ENCODE results near the gene GALNT2. TPM values are rescaled to one million over a fixed set of nuclear protein-coding genes. Genes with fewer than 3 reads are reported as not detected.
A peak's percentile ranks its signal among the peaks of the same experiment; 100 is the strongest.

The GALNT2 gene
- total RNA-seq, 1 experiment from 2014 or later: 152 TPM

GRCh38 chr1:230103306-230104173, 36.5 kb downstream of the GALNT2 start:
- ChIA-PET CTCF (interaction anchor here (0.8 to 1.0 kb wide), 2 partner anchors 10 to 22 kb away, joined by 3 read pairs; no protein-coding TSS in a partner anchor), POLR2A (no interaction called here)
- in situ Hi-C loops (cut with HindIII; ENCODE audit: low pct_unique_long_range_greater_than_20kb, low sequenced_read_pairs) (no loop called here), intact Hi-C loops (cut with micrococcal nuclease; ENCODE audit: unreplicated experiment) (no loop called here)
- DNase-seq (ENCODE audit: low read depth, low spot score) (no peak), ATAC-seq (no peak)
- no TSS peak for BruUV-seq (replicated peaks)
- H3K9me3 ChIP-seq (ENCODE audit: control insufficient read depth, insufficient read depth, low read depth, low read length): no peaks in the 10 kb centered on the region
- peaks cover 61% of the 10 kb centered on the region for H3K4me1 ChIP-seq (ENCODE audit: control insufficient read depth, insufficient read depth, low read length)
- H3K36me3 ChIP-seq (ENCODE audit: control insufficient read depth, insufficient read depth, low read length): no peaks in the 10 kb centered on the region; the same call in 1 of the 2 replicates
- TF ChIP-seq, protein P1, sequence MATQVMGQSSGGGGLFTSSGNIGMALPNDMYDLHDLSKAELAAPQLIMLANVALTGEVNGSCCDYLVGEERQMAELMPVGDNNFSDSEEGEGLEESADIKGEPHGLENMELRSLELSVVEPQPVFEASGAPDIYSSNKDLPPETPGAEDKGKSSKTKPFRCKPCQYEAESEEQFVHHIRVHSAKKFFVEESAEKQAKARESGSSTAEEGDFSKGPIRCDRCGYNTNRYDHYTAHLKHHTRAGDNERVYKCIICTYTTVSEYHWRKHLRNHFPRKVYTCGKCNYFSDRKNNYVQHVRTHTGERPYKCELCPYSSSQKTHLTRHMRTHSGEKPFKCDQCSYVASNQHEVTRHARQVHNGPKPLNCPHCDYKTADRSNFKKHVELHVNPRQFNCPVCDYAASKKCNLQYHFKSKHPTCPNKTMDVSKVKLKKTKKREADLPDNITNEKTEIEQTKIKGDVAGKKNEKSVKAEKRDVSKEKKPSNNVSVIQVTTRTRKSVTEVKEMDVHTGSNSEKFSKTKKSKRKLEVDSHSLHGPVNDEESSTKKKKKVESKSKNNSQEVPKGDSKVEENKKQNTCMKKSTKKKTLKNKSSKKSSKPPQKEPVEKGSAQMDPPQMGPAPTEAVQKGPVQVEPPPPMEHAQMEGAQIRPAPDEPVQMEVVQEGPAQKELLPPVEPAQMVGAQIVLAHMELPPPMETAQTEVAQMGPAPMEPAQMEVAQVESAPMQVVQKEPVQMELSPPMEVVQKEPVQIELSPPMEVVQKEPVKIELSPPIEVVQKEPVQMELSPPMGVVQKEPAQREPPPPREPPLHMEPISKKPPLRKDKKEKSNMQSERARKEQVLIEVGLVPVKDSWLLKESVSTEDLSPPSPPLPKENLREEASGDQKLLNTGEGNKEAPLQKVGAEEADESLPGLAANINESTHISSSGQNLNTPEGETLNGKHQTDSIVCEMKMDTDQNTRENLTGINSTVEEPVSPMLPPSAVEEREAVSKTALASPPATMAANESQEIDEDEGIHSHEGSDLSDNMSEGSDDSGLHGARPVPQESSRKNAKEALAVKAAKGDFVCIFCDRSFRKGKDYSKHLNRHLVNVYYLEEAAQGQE (IDR thresholded peaks at IDR 0.05; ENCODE audit: insufficient read depth in 1 of 2, low read depth in 2 of 2, low read length in 1 of 2): no peak
- TF ChIP-seq SIN3A (IDR thresholded peaks at IDR 0.05; ENCODE audit: borderline replicate concordance, insufficient read depth, low read depth, low read length): no peak
- TF ChIP-seq TCF7L2 (IDR thresholded peaks at IDR 0.05; ENCODE audit: low read depth, low read length): no peak
- TF ChIP-seq, protein P2, sequence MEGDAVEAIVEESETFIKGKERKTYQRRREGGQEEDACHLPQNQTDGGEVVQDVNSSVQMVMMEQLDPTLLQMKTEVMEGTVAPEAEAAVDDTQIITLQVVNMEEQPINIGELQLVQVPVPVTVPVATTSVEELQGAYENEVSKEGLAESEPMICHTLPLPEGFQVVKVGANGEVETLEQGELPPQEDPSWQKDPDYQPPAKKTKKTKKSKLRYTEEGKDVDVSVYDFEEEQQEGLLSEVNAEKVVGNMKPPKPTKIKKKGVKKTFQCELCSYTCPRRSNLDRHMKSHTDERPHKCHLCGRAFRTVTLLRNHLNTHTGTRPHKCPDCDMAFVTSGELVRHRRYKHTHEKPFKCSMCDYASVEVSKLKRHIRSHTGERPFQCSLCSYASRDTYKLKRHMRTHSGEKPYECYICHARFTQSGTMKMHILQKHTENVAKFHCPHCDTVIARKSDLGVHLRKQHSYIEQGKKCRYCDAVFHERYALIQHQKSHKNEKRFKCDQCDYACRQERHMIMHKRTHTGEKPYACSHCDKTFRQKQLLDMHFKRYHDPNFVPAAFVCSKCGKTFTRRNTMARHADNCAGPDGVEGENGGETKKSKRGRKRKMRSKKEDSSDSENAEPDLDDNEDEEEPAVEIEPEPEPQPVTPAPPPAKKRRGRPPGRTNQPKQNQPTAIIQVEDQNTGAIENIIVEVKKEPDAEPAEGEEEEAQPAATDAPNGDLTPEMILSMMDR (IDR thresholded peaks at IDR 0.05): no peak
- no peak for TF ChIP-seq POLR2AphosphoS5 (IDR thresholded peaks at IDR 0.05; ENCODE audit: low read depth, low read length)
- H3K27me3 ChIP-seq (ENCODE audit: control insufficient read depth, insufficient read depth, low read length): no peaks in the 10 kb centered on the region
- H3K27ac ChIP-seq (ENCODE audit: low read length): peak overlapping the region; percentile 93
- peak overlapping the region in 1 of 2 experiments; percentile 39; a peak in 2 of 4 replicates for H3K4me3 ChIP-seq (ENCODE audit: low read depth in 2 of 2, low read length in 2 of 2)

DNA sequence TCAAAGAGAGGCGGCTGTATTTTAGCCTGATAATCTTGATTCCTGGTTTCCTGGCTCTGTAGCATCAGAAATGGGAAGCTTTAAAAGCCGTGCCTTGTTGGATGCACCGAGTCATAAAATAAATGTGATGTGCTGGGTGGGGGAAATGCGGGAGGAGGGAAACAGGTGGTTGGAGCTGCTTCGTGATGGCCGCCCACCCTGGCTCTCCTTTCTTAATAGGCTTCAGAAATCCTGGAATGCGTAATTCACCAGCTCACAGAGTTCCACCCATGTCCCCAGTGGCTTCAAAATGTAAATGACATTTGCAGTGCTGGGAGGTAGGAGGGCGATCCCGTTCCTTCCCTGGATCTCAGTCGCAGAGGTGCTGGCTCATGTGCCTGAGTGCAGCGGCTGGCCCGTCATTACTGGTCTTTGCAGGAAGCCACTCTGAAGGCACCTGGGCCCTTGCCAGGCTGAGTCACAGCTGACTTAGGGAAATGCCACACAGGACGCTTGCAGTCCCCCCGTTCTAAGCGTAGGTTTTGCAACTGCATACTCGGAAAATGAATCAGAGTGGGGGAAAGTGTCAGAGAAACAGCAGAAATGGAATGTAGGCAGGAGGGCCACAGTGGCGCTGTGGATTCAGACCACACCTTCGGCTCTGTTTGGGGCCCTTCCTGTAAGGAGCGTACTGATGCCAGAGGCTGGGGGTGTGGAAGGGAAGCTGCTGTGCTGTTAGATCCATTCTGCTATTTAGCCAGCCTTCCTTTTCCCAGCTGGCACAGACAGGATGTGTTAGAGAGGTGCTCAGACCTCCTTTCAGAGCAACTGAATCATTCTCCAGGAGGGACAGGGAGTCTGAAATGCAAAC, 37.6 kb downstream of the GALNT2 start:
- BruUV-seq (replicated peaks): no TSS peak
- Histone ChIP-seq H3K9me3 (ENCODE audit: control insufficient read depth, insufficient read depth, low read depth, low read length) (no peaks in the 10 kb centered on the region), H3K27me3 (ENCODE audit: control insufficient read depth, insufficient read depth, low read length) (no peaks in the 10 kb centered on the region), H3K4me1 (ENCODE audit: control insufficient read depth, insufficient read depth, low read length) (peaks cover 61% of the 10 kb centered on the region), H3K36me3 (ENCODE audit: control insufficient read depth, insufficient read depth, low read length) (no peaks in the 10 kb centered on the region; the same call in 1 of the 2 replicates), H3K4me3 (ENCODE audit: low read depth in 2 of 2, low read length in 2 of 2) (peak overlapping the region; percentile 17 to 39), H3K27ac (ENCODE audit: low read length) (peak overlapping the region; percentile 93)
- intact Hi-C loops (cut with micrococcal nuclease; ENCODE audit: unreplicated experiment) (no loop called here), in situ Hi-C loops (cut with HindIII; ENCODE audit: low pct_unique_long_range_greater_than_20kb, low sequenced_read_pairs) (no loop called here)
- peak; percentile 98 for DNase-seq (ENCODE audit: low read depth, low spot score)
- peak; percentile 94 for ATAC-seq
- TF ChIP-seq TCF7L2 (IDR thresholded peaks at IDR 0.05; ENCODE audit: low read depth, low read length) (no peak), POLR2AphosphoS5 (IDR thresholded peaks at IDR 0.05; ENCODE audit: low read depth, low read length) (peak; percentile 70; the same call in 1 of the 2 replicates), SIN3A (IDR thresholded peaks at IDR 0.05; ENCODE audit: borderline replicate concordance, insufficient read depth, low read depth, low read length) (peak; percentile 79)
- TF ChIP-seq, protein P2 (IDR thresholded peaks at IDR 0.05): no peak
- TF ChIP-seq, protein P1 (IDR thresholded peaks at IDR 0.05; ENCODE audit: insufficient read depth in 1 of 2, low read depth in 2 of 2, low read length in 1 of 2): no peak
- ChIA-PET POLR2A (interaction anchor here (0.5 kb wide), 1 partner anchor 1200 kb away, joined by 4 read pairs; no protein-coding TSS in a partner anchor), CTCF (interaction anchor here (1.0 kb wide), 1 partner anchor 9 kb away, joined by 3 read pairs; no protein-coding TSS in a partner anchor)
